HUES6 (cell line): ENCODE results near the gene UBE2D2.
"Not testable (repeated sequence)": the region's sequence is repeated elsewhere in the genome, so short reads cannot be mapped to it uniquely, and the experiment has no call there.

ENCODE experiments used
- H3K27ac ChIP-seq: 2 replicates; pipeline ENCODE4 v1.7.0; 2013; ENCODE audit warnings: low read depth, mild to moderate bottlenecking, low read length, inconsistent platforms
- H3K27me3 ChIP-seq: 2 replicates; pipeline ENCODE4 v1.6.1; 2013; ENCODE audit warnings: low read length; ENCODE audit not compliant: control insufficient read depth, insufficient read depth
- H3K36me3 ChIP-seq: 2 replicates; pipeline ENCODE4 v1.6.1; 2013; ENCODE audit warnings: low read length; ENCODE audit not compliant: control insufficient read depth, insufficient read depth
- H3K4me1 ChIP-seq: 2 replicates; pipeline ENCODE4 v1.6.1; 2013; ENCODE audit warnings: low read length; ENCODE audit not compliant: control insufficient read depth, insufficient read depth
- H3K4me3 ChIP-seq: 2 replicates; pipeline ENCODE4 v1.5.1; 2013; ENCODE audit warnings: low read depth, low read length
- H3K9ac ChIP-seq: one replicate; pipeline ENCODE4 v1.6.1; 2013; ENCODE audit warnings: mild to moderate bottlenecking, low read length
- H3K9me3 ChIP-seq: 2 replicates; pipeline ENCODE4 v1.6.1; 2013; ENCODE audit warnings: low read depth, low read length; ENCODE audit not compliant: control insufficient read depth, insufficient read depth

UBE2D2 gene

DNA sequence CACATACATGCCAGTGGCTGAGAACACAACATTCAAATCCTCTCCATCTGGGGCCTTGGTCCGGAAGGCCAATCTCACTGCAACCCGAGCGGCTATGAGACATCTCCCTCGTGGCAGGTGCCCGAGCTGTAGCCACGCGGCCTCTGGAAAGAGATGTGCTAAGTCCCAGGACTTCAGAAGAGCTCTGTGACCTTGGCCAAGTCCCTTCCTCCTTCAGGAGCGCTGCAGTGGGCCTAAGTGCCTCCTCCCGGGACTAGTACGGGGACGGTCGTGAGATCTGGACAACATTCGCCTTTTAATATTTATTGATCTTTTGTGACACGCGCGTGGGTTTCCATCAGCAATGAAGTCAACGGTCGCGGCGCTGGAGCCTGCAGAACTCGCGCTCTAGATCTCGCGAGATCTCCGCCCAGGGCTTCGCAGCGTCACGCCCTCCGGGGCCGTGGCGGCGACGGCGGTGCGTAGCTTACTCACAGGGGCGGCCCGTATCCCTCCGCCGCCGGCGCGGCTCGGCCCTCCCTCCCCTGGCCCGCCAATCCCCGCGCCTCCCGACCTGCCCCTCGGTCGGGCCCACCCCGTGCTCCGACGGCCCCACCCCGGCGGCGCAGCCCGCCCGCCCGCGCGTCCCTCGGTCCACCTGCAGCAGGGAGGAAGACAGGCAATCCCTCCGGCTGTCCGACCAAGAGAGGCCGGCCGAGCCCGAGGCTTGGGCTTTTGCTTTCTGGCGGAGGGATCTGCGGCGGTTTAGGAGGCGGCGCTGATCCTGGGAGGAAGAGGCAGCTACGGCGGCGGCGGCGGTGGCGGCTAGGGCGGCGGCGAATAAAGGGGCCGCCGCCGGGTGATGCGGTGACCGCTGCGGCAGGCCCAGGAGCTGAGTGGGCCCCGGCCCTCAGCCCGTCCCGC lies at the start of gene UBE2D2:
Gene UBE2D2 (plus strand): TSS at position 588 of the 903 bp plus-strand sequence. CDS start 453 bp downstream, outside the sequence.
- H3K4me3 ChIP-seq, result peak within 1 kb of the TSS; percentile 100

DNA sequence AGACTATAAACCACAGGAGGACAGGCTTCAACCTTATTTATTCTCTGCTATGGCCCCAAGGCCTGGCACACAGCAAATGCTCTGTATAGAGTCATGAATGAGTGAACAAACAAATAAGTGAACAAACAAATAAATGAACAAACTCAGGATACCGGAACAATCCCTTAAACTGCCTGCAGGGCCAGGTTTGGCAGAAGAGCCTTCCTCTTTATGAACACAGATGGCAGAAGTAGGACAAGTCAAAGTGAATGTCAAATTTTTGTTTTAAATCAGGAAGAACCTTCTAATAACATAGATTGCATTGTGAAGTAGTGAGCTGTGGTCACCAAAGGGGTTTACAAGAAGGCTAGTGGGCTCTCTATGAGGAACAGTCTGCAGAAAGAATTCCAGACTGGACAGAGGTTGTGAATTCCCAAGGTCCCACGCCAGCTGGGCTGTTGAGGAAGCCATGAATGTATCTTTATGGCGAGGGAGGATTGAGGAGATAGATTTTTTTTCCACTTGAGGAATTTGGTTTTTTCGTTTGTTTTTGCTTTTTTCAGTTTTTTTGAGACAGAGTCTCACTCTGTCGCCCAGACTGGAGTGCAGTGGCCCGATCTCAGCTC lies 48.3 kb upstream of the UBE2D2 start:
- Histone ChIP-seq H3K27me3 (no peaks in the 10 kb centered on the region), H3K9ac (no peak overlapping the region), H3K36me3 (no peaks in the 10 kb centered on the region), H3K27ac (no peak overlapping the region), H3K9me3 (no peaks in the 10 kb centered on the region), H3K4me3 (no peak overlapping the region), H3K4me1 (peaks cover 3% of the 10 kb centered on the region)

More for the DNA sequence above, at the start of gene UBE2D2:
- Histone ChIP-seq H3K27ac (peak within 1 kb of the TSS; percentile 96; the same call in 1 of the 2 replicates), H3K9ac (peak within 1 kb of the TSS; percentile 92), H3K27me3 (no peaks in the 10 kb centered on the region), H3K36me3 (peaks cover 21% of the 10 kb centered on the region; the same call in 1 of the 2 replicates), H3K9me3 (no peaks in the 10 kb centered on the region), H3K4me1 (peaks cover 16% of the 10 kb centered on the region)

DNA sequence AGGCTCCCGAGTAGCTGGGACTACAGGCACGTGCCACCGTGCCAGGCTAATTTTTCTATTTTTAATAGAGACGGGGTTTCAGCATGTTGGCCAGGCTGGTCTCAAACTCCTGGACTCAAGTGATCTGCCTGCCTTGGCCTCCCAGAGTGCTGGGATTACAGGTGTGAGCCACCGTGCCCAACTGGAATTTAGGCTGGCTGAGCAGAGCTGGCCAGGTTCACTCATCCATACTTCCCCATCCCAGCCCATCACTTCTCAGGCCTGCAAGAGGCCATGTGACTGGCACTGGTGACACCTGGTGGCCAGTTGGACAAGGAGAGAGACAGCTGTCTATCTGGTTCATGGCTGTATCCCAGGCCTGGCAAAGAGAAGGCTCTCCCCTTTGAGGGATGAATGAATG lies 47.7 kb upstream of the UBE2D2 start:
- not testable (repeated sequence) for H3K9ac ChIP-seq, H3K4me3 ChIP-seq, H3K9me3 ChIP-seq, H3K36me3 ChIP-seq, H3K4me1 ChIP-seq, H3K27me3 ChIP-seq, H3K27ac ChIP-seq

DNA sequence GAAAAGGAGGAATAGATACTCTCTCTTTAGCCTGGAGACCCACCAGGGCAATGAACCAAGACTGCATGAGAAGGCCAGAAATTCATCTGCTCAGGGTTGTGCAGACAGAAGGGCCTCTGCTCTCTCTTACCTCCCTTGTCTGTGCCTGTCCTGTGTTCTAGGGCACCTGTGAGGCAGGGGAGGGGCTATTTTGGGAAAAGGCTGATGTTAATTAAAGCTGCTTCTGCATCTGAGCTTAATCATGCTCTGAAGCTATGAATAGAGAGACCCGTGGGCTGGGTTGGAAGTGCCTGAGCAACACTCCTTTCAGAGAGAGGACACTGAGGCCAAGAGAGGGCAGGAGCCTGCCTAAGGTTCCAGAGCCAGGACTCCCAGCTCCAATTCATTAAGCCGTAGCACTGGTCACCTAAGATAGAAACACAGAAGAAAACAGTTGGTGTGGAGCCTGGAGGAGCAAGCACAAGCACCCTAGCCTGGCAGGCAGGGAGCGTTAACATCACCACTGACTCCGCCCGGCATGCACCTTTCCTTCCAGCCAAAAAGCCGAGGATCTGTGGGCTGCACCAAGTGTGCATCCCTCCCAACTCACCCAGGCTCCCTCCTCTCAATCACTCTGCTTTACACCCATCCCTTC lies 47.2 kb upstream of the UBE2D2 start:
- H3K27me3 ChIP-seq, result no peaks in the 10 kb centered on the region
- H3K36me3 ChIP-seq, result no peaks in the 10 kb centered on the region
- no peak overlapping the region for H3K4me3 ChIP-seq
- no peaks in the 10 kb centered on the region for H3K9me3 ChIP-seq
- peaks cover 13% of the 10 kb centered on the region for H3K4me1 ChIP-seq
- H3K9ac ChIP-seq, result no peak overlapping the region
- H3K27ac ChIP-seq, result no peak overlapping the region

DNA sequence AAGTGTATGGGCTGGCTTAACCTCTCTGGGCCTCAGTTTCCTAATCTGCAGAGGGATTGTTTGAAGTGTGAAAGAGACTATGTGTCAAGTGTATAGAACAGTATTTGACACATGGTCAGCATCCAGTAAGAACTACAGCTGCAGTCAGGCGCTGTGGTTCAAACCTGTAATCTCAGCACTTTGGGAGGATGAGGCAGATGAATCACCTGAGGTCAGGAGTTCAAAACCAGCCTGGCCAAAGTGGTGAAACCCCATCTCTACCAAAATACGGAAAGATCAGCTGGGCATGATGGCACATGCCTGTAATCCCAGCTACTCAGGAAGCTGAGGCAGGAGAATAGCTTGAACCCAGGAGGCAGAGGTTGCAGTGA lies 46.7 kb upstream of the UBE2D2 start:
- Histone ChIP-seq H3K4me1 (peaks cover 14% of the 10 kb centered on the region), H3K36me3 (no peaks in the 10 kb centered on the region), H3K27ac (no peak overlapping the region), H3K9ac (no peak overlapping the region), H3K27me3 (no peaks in the 10 kb centered on the region), H3K4me3 (no peak overlapping the region), H3K9me3 (no peaks in the 10 kb centered on the region)

DNA sequence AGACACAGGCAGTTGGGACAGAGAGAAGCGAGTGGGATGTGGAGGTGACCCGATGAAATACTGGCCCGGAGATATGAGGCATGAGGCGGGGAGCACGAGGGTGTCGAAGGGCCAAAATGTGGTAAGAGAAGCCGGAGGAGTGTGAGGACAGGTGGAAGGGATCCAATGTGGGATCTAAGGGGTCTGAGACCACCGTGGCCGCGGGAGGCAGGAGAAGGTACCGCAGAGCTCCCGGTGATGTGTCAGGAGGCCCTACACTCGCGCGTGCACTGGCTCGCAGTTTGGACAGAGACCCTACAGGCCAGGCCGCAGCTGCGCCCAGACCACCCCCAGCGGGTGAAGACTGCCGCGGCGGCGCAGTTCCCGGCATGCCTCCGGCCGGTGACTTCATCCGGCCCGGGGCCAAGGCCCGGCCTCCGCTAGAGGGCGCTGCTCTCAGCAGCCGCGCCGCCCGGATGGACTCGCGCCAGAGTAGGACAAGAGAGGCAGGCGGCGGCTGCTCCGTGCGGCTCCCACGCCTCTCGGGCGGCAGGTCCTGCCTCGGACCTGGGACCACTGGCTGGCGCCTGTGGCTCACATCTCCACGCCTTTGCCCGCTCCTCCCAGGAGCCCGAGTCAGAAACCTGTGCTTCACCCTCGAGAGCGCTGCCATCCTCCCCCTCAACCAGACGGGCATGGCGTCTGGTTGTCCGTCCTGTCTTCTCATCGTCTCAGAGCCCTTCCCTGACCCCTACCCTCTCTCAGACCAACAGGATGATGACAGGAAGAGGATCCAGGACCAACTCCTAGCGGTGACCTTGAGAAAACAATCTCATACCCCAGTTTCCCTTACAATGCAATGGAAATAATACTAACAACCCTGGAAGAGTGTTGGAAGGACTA lies 43.2 kb upstream of the UBE2D2 start:
- Histone ChIP-seq H3K4me3 (peak overlapping the region; percentile 72), H3K27me3 (no peaks in the 10 kb centered on the region), H3K9me3 (no peaks in the 10 kb centered on the region), H3K4me1 (peaks cover 17% of the 10 kb centered on the region), H3K36me3 (no peaks in the 10 kb centered on the region), H3K27ac (peak overlapping the region; percentile 76; the same call in 1 of the 2 replicates), H3K9ac (peak overlapping the region; percentile 69)

DNA sequence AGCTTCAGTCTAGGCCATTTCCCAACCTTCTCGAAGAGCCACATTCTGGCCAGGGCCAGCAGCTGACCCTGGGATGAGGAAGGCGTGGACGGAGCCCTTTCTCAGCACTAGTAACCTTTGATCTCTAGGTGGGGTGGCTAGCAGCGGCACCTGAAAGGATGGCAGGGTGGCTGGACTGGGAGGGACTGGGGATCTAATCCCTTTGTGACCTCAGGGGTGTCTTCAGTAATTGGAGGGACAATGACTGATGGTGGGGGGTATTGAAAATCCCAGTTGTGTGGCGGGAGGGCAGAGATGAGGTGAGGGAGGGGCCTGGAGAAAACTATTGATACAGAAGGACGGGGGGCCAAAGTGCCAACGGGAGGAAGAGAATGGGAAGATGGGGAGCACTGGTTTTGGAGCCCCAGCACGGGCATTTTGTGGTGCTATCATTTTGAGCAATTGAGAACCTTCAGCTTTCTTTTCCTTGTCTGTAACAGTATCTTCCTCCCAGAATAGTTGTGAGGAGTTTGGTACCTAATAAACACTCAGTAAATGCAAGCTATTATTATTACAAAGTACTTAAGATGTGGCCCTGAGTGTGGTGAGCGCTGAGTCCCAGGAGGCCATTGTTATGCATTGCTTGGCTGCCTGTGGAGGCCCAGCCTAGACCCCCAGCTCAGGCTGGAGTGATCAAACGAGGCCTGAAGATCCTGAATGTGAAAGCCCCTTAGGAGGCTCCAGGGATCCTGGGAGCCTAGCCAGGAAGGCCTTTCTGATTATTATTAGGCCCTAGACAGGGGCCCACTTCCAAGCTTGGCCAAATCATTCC lies 37.3 kb upstream of the UBE2D2 start:
- Histone ChIP-seq H3K27ac (peak overlapping the region; percentile 52; the same call in 1 of the 2 replicates), H3K4me1 (peaks cover 43% of the 10 kb centered on the region), H3K9me3 (no peaks in the 10 kb centered on the region), H3K27me3 (no peaks in the 10 kb centered on the region), H3K36me3 (no peaks in the 10 kb centered on the region), H3K9ac (peak overlapping the region; percentile 62), H3K4me3 (peak overlapping the region; percentile 9; the same call in 1 of the 2 replicates)

DNA sequence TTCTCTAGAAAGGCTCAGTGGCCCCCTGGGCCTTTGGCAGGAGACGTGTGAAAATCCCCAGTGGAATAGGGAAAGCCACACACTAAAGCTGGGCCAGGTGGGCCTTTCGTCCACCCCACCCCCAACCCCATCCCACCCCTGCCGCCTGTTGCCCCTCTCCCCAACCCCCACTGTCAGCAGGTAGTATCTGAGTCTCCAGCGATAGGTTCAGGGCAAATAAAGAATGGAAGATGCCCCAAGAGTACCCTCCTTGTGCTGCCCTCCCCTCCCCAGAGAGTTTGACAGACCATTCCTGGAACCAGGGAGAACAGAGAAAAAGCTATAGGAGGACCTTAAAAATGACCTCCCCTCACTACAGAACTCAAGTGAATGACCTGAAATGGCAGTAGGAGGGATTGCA lies 36.7 kb upstream of the UBE2D2 start:
- Histone ChIP-seq H3K4me3 (peak overlapping the region; percentile 7; the same call in 1 of the 2 replicates), H3K9ac (peak overlapping the region; percentile 28), H3K27ac (peak overlapping the region; percentile 52; the same call in 1 of the 2 replicates)

DNA sequence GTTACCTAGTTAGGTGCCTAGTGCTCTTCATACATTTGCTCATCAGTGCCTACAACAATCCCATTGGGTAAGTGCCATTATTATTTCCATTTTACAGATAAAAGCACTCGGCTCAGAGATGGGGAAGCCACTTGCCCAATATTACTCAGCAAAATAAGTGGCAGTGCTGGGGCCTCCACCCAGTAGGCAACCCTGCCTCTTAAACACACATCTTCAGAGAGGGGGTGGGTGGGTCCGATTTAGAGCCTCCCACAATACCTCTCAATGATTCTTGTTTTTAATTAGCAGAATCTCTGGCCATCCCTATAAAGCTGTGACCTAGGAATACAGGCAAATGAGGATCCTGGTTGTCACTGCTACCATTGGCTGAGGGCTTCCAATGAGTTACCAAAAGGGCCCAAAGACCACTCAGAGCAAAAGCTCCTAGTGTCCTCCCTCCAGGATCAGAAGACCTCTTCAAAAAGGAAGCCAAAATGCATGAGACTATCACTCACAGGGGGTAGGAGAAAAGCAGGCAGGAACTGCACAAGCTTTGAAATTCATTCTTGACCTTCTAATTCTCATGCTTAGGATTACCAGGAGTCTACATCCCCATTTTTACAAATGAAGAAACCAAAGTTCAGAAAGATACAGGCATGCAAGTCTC lies 36.1 kb upstream of the UBE2D2 start:
- Histone ChIP-seq H3K9me3 (no peaks in the 10 kb centered on the region), H3K4me3 (peak overlapping the region; percentile 12; the same call in 1 of the 2 replicates), H3K4me1 (peaks cover 41% of the 10 kb centered on the region), H3K36me3 (no peaks in the 10 kb centered on the region), H3K9ac (peak overlapping the region; percentile 28), H3K27ac (peak overlapping the region; percentile 52; the same call in 1 of the 2 replicates), H3K27me3 (no peaks in the 10 kb centered on the region)

More for the DNA sequence above, 36.7 kb upstream of the UBE2D2 start:
- H3K4me1 ChIP-seq, result peaks cover 41% of the 10 kb centered on the region
- no peaks in the 10 kb centered on the region for H3K9me3 ChIP-seq
- H3K27me3 ChIP-seq, result no peaks in the 10 kb centered on the region
- no peaks in the 10 kb centered on the region for H3K36me3 ChIP-seq
